GM21576 (cell line): Measurements from ENCODE around the gene MED15.
"Not testable (repeated sequence)": the region's sequence is repeated elsewhere in the genome, so short reads cannot be mapped to it uniquely, and the experiment has no call there.

ENCODE experiments used
- ATAC-seq: cut with Tn5 transposase; IDR thresholded peaks from one replicate; pipeline ENCODE4 v1.9.1; 2021; ENCODE audit warnings: mild to moderate bottlenecking, moderate library complexity; ENCODE audit not compliant: unreplicated experiment

The MED15 gene

DNA sequence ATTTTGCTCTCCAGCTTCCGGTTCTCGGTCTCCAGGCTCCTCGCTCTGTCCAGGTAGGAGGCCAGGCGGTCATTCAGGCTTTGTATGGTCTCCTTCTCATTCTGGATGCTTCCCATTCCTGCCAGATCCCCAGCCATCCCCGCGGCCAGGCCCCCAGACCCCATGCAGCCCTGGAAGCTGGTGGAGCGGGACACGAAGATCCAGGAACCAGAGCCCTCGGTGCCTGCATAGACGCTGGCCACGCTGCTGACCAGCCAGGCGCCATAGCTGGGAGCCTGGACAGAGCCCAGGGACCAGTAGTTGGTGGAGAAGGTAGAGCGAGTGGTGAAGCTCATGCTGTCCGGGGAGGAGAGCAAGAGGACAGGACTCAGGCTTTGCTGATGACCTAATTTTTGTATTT is 23.6 kb upstream of the MED15 start:
- no peak for ATAC-seq

DNA sequence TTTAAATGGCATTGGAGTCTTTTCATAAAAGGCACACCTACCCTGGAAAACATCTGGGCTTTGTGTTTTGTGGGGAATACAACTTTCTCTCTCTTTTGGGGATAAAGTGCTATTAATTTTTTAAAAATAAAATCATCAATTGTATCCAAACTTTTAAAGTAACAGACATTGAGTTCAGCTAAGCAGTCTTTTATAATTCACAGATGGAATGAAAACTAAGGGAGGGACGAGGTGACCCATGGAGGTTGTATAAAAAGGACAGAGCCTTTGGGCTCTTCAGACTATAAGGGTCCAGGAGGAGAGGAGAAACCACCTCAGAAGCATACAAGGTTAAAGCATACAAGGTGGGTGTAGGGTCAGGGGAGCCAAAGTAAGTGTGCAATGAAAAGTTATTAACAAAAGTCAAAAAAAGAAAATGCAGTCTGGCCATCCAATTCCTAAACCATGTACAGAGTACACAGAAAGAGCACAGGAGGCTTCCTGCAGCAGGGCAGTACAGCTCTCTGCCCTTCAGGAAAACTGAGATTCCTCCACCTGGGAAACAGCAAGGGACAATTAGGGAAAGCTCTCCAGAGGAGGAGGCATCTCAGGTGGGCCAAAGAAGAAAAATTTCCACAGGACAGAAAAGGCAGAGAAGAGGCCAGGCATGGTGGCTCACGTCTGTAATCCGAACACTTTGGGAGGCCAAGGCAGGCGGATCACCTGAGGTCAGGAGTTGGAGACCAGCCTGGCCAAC is 22.3 kb upstream of the MED15 start:
- no peak for ATAC-seq

DNA sequence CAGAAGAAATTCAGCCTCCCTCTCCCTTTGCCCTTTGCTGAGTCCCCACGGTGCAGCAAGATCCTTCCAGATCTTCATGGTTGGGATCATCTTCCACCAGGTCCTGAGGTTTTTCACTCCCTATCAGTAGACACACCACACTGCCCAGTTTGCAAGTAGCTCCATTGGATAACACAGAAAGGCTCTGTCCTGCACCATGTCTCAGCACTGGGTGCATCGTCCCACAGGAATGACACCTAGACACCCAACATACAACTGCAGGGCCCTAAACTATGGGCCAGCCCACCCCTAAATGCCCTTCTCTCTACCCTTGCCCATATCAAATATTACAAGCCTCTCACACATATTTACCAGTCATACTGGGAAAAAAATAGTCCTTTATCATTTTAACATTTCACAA is 21.2 kb upstream of the MED15 start:
- no peak for ATAC-seq

DNA sequence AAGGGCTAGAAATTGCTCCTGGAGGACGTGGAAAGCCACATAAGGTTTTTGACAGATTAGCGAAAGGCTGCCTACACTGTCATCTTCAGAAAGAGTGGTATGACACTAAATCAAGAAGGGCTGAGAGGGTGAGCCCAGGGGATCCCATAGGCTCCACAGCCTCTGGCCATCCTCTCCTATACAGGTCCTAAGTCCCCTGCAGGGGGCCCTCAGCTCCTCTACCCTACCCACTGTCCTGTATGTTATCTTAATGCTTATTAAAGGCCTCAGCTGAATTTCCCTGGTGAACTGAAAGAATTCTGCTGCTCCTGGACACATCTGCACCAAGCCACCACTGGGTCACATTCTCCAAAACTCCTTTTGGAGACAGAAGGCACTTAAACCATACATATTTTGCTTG is 19.7 kb upstream of the MED15 start:
- ATAC-seq, result no peak

DNA sequence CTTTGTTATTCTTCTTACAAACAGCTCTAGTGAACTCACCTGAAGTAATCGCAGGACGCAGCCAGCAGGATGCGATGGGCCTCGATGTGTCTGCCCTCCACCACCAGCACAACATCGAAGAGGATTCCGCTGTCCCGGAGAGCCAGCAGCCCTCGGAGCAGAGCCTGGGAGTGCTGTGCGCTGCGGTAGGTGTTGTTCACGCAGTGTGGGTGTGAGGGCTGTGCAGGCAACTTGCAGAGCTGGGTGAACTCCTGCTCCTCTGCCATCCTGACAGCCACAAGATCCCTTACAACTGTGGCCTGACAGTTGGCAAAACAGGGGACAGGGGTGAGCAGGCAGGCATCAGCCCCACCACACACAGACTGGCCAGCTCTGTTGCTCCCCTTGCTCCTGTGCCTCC is 18.5 kb upstream of the MED15 start:
- no peak for ATAC-seq

DNA sequence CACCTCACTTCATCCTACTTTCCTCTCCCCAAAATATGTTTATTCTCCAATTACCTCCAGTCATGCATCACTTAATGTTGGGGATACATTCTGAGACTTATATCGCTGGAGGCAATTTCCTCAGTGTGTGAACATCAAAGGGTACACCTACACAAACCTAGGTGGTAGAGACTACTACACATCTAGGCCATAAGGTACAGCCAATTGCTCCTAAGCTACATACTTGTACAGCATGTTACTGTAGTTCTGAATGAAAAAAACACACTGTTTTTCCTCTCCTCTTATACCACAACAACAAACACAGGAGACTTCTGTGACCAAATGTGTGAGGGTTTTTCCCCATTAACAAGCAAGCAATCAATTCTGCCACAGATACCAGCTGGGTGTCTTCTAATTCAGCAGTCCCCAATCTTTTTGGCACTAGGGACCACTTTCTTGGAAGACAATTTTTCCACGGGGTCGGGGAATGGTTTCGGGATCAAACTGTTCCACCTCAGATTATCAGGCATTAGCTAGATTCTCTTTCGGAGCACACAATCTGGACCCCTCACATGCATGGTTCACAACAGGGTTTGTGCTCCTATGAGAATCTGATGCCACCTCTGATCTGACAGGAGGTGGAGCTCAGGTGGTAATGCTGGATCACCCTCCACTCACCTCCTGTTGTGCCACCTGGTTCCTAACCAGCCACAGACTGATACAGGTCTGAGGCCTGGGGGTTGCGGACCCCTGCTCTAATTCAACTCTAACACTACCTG is 17.0 kb upstream of the MED15 start:
- no peak for ATAC-seq

DNA sequence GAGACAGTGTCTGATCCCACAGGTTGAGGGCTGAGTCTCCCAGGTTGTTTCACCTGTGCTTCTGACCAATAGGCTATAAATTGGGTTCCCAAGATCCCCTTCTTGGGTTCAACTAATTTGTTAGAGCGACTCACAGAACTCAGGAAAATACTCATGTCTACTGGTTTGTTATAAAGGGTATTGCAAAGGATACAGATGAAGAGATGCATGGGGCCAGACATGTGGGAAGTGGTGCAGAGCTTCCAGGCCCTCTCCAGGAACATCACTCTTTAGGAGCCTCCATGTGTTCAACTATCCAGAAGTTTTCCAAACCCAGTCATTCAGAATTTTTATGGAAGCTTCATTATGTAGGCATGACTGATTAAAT is 16.5 kb upstream of the MED15 start:
- no peak for ATAC-seq

DNA sequence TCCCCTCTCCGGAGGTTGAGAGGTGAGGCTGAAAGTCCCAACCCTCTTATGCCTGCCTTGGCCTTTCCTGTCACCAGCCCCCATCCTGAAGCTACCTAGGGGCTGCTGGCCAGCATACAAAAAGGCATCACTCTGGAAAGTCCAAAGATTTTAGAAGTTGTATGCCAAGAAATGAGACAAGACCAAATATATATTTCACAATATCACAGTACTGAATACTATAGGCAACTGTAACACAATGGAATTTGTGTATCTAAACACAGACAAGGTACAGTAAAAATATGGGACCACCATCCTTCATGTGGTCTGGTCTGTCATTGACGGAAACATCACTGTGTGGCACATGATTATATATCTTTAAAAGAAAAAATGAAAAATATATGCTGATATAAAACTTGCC is 16.1 kb upstream of the MED15 start:
- no peak for ATAC-seq

DNA sequence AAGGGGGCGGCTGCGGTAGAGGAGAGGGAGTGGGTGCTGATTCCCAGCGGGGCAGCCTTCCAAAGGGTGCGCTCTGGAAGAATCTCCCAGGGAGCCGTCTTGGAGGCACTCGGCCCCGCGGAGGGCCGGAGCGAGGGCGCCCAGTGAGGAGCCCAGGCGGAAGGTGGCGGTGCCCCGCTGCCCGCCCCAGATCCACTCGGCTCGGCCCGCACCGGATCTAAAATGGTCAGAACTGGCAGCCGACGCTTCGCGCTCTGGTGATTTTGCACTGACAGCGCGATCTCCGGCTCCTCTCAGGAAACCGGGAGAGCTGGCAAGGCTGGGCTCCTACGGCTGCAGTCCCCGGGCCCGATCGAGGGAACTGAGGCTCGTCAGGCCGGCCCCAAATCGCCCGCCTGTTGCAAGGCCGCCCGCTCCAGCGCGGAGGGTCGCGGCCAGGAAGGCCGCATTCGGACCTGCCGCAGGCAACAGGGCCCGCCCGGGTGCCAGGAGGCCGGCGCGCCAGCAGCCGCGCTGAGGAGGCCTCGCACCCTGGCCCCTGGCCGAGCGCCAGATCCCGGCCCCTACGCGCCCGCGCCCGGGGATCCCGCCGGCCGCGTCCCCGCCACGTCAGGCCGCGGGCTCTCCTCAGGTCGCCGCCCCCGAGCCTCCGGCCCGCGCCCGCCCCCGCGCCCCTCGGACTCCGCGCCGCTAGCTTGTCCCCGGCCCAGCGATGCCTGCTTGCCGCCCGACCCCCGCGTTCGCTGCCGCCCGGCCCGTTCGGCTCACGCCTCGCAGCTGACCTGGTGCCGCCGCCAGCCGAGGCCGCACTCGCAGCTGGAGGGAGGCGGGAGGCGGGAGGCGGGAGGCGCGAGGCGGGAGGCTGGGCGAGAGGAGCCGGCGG is 12.2 kb upstream of the MED15 start, which contains the start of gene KLHL22:
Gene KLHL22, minus strand, starts transcription at position 818 of the 883 bp plus-strand sequence. CDS start 6,584 bp downstream, outside the sequence.
- peak; percentile 30 for ATAC-seq

DNA sequence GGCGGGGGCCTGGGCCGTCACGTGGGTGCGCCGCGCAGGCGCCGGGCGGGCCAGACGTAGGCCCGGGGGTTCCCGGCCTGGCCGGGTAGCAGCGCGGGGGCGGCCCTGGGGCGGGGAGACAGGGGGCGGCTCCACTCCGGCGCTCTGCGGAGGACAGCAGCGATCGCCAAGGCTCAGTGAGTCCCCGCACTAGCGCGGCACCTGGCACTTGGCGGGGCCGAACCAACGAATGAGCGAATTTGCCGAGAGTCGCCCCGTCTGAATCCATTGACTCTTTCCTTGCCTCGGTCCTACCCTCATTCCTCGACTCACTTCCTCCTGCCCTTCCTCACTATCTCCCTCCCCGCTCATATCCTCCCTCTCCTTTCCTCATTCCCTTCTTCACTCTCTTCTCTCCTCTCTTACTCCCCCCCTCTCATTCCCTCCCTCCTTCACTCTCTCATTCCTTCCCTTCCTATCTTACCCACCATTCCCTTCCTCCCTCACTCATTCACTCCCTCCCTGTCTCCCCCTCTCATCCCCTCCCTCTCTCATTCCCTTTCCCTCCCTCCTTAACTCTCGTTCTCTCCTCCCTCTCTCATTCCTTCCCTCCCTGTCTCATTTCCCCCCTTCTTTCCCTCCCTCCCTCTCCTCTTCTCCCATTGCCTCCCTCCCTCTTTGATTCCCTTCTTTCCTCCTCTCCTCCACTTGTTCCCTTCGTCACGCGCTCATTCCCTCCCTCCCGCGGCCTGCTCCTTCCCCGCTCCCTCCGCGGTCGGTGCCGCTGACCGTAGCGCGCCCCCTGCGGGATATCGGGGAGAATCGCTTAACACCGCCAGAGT is 11.3 kb upstream of the MED15 start:
- ATAC-seq, result peak; percentile 66

DNA sequence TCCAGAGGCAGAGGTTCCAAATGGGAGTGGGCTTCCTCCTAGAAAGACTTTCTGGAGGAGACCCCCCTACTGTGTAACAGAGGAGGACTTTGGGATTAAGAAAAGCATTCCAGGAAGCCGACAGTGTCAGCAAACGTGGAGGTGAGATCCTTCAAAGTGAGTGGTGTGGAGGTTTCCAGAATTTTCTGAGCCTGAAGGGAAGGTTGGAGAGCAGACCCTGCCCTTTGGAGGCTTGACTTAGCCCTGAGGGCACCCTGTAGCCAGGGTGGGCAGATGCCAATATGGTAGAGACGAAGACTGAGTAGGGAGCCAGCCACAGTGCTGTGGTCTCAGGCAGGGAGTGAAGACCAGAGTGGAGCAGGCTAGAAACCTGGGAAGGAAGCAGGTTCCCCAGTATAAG is 10.0 kb upstream of the MED15 start:
- ATAC-seq, result no peak

DNA sequence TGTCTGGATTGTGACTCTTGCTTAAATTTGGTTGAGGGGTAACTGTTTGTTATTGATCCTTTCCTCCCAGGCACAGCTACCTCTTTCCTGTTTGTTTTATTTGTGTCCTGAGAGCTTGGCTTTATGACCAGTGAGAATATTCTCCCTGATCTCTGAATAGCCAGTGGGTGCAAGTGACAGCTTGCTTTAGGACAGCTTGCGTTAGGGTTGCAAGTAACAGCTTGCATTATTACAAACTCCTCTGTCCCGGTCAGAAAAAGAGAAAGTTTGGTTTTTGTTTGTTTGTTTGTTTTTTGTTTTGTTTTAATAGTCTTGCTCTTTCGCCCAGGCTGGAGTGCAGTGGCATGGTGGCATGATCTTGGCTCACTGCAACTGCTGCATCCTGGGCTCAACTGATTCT is 8.5 kb upstream of the MED15 start:
- no peak for ATAC-seq

DNA sequence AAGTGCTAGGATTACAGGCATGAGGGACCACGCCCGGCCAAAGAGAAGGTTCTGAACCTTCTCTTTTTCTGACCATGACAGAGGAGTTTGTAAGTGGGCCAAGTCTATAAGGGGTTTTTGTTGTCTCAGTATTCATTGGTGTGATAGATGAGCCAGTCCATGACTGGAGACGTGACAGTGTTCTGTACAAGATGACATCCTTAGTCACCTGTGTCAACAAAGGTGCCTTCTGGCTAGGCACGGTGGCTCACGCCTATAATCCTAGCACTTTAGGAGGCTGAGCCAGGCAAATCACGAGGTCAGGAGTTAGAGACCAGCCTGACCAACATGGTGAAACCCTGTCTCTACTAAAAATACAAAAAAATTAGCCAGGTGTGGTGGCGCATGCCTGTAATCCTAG is 7.6 kb upstream of the MED15 start:
- no peak for ATAC-seq

DNA sequence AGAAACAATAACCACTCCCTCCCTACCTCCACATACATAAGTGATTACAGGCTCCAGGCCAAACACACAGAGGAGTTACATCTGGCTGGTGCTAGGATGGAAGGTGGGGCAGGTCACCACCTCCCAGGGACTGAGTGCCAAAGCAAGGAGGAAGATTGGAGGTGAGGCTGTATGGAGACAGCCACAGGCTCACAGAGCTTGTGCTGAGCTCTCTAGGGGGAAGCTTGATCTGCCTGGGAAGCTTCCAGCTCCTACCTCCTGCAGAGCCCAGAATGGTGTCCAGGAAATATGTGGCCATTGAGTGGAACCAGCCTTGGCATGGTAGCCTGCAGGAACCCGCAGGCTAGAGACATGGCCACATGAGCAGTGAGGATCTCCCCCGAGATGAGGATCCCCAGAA is 3.6 kb upstream of the MED15 start:
- no peak for ATAC-seq

DNA sequence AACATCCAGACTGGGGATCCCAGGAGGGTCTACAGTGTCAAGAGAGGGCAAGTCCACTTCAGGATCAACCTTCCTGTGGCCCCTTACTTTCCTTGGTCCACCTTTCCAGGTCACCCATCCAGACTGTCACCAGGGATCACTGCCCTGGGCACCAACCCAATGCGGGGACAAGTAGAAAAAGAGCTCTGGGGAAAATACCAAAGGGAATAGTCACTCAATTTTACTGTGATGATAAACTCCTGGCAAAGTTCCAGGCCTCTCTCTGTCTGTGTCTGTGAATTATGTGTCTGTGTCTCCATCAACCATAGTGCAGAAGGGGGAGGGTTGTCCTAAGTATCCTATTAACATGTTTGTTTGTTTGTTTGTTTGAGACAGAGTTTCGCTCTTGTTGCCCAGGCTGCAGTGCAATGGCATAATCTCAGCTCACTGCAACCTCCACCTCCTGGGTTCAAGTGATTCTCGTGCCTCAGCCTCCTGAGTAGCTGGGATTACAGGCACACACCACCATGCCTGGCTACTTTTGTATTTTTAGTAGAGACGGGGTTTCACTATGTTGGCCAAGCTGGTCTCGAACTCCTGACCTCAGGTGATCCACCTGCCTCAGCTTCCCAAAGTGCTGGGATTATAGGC is 3.0 kb upstream of the MED15 start:
- not testable (repeated sequence) for ATAC-seq

DNA sequence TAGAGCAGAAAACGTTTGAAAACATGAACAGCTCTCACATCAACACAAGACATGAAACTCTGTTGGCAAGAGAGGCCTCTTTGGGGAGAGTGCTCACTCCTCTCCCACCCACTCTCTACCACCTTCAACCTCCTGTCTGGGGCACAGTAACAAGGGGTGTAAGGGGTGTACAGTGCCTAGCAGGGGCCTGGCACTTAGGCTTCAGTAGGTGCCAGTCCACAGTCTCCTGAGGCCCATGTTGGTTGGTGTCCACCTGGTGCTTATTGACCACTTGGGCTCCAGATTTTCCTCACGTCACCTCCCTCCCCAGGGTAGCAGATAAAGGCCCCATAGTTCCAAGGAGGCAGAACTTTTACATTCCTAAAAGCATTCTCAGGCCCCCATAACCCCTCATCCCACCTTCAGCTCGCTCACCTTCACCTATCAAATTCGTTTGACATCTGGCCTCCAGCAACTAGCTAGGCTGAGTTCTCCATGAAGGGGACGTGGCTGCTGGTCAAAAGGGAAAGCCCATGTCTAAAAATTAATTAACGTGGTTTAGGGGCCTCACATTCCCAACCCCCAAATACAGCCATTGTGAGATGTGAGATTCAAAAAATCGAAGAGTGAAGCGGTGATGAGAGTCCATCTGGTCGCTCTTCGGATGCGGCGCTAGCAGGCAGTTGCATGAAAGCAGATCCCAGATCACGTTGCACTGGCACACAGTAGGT is 712 bp upstream of the MED15 start:
- no peak for ATAC-seq

DNA sequence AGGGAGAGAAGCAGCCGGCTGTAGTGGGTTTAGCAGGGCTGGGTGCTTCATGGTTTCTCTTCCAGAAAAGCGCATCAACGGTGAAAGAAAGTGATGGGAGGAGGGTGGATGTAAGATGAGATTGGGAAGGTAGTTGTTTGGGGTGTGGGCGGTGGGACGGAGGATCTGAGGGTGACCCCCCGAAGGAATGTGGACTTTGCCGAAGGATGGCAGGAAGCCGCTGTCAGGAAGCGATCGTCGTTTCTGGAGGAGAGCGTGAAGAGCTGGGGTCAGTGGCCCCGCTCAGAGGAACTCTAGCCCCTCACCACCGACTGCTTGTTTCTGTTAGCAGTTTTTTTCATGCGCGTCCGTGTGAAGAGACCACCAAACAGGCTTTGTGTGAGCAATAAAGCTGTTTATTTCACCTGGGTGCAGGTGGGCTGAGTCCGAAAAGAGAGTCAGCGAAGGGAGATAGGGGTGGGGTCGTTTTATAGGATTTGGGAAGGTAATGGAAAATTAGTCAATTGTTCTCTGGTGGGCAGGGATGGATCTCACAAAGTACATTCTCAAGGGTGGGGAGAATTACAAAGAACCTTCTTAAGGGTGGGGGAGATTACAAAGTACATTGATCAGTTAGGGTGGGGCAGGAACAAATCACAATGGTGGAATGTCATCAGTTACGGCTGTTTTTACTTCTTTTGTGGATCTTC is 801 bp downstream of the MED15 start:
- ATAC-seq, result peak; percentile 5

DNA sequence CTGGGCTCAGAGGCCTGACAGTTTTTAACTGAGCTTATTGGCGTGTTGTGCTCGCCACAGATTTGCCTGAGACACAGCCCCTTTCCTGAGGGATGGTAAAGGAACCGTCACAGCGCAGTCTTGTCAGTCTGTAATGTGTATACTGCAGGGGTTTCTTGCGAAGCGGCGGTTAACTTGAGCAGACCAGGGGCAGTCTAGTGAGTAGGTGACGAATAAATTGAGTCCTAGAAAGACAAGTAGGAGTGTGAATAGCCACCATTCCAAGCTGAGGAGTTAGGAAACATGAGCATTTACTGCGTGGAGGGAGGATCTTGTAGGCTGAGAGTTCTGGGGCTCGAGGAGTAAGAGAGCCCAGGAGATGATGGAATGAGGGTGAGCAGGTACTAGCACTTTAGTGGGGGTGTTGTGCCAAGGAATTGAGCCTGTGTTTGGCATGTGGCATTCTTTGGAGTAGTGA is 1.4 kb downstream of the MED15 start:
- ATAC-seq, result no peak
